ENCODE measurements around the gene LRRC72. TPM values are rescaled to one million over a fixed set of nuclear protein-coding genes. Genes with fewer than 3 reads are reported as not detected.

LRRC72 gene
- polyA plus RNA-seq, 1 donor (not counting 4 experiments of a cell fraction or from before 2014, with no cell fraction given) = not detected

DNA sequence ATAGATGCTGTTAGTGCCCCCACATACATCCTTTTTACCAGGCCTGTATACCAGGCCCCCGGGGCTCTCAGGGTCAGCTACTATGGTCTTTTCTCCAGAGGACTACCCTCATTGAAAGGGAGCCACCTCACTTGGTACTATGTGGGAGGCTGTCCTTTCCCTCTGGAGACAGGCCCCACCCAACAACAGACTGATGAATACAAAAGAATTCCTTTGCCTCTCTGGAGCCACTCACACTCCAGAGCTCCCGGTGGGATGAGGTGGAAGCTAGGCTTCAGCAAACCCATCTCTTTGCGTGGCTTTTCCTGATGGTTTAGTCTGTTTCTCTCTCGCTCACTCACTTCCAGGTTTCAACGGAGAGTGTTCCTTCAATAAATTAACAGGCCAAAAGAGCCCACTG is 88.6 kb downstream of the LRRC72 start:
- no peaks in the 10 kb centered on the region for H3K27me3 ChIP-seq (ENCODE audit: control insufficient read depth, extremely low read depth, insufficient read depth, low read length)
- dilution Hi-C loops (cut with MboI; ENCODE audit: extremely low pct_ligation_motif_present, low sequenced_read_pairs) = no loop called here
- no peak for DNase-seq (ENCODE audit: low read depth, low spot score)
- no peak overlapping the region for H3K4me3 ChIP-seq (ENCODE audit: control insufficient read depth in 2 of 3, extremely low read depth in 1 of 3, insufficient read depth in 2 of 3, low read depth in 1 of 3, low read length in 3 of 3)
- H3K79me2 ChIP-seq (ENCODE audit: control insufficient read depth, insufficient read depth, low read length) = no peaks in the 10 kb centered on the region
- no peaks in the 10 kb centered on the region for H3K4me1 ChIP-seq (ENCODE audit: control insufficient read depth, extremely low read depth, insufficient read depth, low read length)
- no peaks in the 10 kb centered on the region for H4K20me1 ChIP-seq (ENCODE audit: control insufficient read depth, extremely low read depth, insufficient read depth, low read length)
- peaks cover 3% of the 10 kb centered on the region for H3K9me3 ChIP-seq (ENCODE audit: control insufficient read depth, low read depth, low read length)
- no peak overlapping the region for H3K4me2 ChIP-seq (ENCODE audit: control insufficient read depth, extremely low read depth, insufficient read depth, low read depth, low read length)
- TF ChIP-seq EZH2 (IDR thresholded peaks at IDR 0.05; ENCODE audit: low read length) = no peak
- TF ChIP-seq, protein P1, sequence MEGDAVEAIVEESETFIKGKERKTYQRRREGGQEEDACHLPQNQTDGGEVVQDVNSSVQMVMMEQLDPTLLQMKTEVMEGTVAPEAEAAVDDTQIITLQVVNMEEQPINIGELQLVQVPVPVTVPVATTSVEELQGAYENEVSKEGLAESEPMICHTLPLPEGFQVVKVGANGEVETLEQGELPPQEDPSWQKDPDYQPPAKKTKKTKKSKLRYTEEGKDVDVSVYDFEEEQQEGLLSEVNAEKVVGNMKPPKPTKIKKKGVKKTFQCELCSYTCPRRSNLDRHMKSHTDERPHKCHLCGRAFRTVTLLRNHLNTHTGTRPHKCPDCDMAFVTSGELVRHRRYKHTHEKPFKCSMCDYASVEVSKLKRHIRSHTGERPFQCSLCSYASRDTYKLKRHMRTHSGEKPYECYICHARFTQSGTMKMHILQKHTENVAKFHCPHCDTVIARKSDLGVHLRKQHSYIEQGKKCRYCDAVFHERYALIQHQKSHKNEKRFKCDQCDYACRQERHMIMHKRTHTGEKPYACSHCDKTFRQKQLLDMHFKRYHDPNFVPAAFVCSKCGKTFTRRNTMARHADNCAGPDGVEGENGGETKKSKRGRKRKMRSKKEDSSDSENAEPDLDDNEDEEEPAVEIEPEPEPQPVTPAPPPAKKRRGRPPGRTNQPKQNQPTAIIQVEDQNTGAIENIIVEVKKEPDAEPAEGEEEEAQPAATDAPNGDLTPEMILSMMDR (optimal IDR thresholded peaks at IDR 0.05 in 1 of 3, IDR thresholded peaks at IDR 0.05 in 1 of 3, conservative IDR thresholded peaks at IDR 0.05 in 1 of 3; ENCODE audit: extremely low read depth in 1 of 3, insufficient read depth in 2 of 3, low read length in 3 of 3) = no peak
- H3K27ac ChIP-seq (ENCODE audit: control insufficient read depth, insufficient read depth, low read length) = no peak overlapping the region
- FAIRE-seq = no peak
- H3K9me1 ChIP-seq (ENCODE audit: control insufficient read depth, extremely low read depth, insufficient read depth, low read length) = no peaks in the 10 kb centered on the region
- H3K9ac ChIP-seq (ENCODE audit: control insufficient read depth, extremely low read depth, insufficient read depth, low read length) = no peak overlapping the region
- no peak overlapping the region for H2AFZ ChIP-seq (ENCODE audit: control insufficient read depth, low read length)
- peaks cover 0 to 1% of the 10 kb centered on the region in 2 experiments for H3K36me3 ChIP-seq (ENCODE audit: control insufficient read depth in 2 of 2, extremely low read depth in 1 of 2, insufficient read depth in 2 of 2, low read length in 2 of 2)

DNA sequence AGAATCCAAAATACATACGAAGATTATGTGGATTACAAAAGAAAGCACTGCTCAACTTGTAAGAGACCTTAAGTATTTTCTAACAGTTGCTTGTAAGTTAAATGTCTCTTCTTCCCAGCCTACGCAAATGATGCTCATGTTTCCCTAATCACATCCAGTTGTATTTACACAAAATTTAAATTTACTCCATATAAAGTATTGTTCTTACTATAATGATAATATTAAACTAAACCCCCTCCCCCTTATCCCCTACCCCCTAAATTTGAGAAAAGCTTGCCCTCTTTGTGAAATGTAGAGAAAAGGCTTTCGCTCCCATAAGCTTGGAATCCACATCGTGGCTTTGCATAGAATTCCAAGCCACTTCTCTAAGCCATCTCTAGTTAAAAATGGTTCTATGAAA is 89.5 kb downstream of the LRRC72 start:
- no peak overlapping the region for H3K9ac ChIP-seq (ENCODE audit: control insufficient read depth, extremely low read depth, insufficient read depth, low read length)
- no peaks in the 10 kb centered on the region for H3K27me3 ChIP-seq (ENCODE audit: control insufficient read depth, extremely low read depth, insufficient read depth, low read length)
- no peaks in the 10 kb centered on the region for H3K9me1 ChIP-seq (ENCODE audit: control insufficient read depth, extremely low read depth, insufficient read depth, low read length)
- no peak overlapping the region for H3K27ac ChIP-seq (ENCODE audit: control insufficient read depth, insufficient read depth, low read length)
- H3K79me2 ChIP-seq (ENCODE audit: control insufficient read depth, insufficient read depth, low read length) = no peaks in the 10 kb centered on the region
- H3K9me3 ChIP-seq (ENCODE audit: control insufficient read depth, low read depth, low read length) = peaks cover 5% of the 10 kb centered on the region
- no peaks in the 10 kb centered on the region for H4K20me1 ChIP-seq (ENCODE audit: control insufficient read depth, extremely low read depth, insufficient read depth, low read length)
- H3K4me3 ChIP-seq (ENCODE audit: control insufficient read depth in 2 of 3, extremely low read depth in 1 of 3, insufficient read depth in 2 of 3, low read depth in 1 of 3, low read length in 3 of 3) = no peak overlapping the region
- no peak for FAIRE-seq
- H3K4me2 ChIP-seq (ENCODE audit: control insufficient read depth, extremely low read depth, insufficient read depth, low read depth, low read length) = no peak overlapping the region
- dilution Hi-C loops (cut with MboI; ENCODE audit: extremely low pct_ligation_motif_present, low sequenced_read_pairs) = no loop called here
- H3K36me3 ChIP-seq (ENCODE audit: control insufficient read depth in 2 of 2, extremely low read depth in 1 of 2, insufficient read depth in 2 of 2, low read length in 2 of 2) = peaks cover 0 to 1% of the 10 kb centered on the region in 2 experiments
- DNase-seq (ENCODE audit: low read depth, low spot score) = no peak
- TF ChIP-seq, protein P1 (optimal IDR thresholded peaks at IDR 0.05 in 1 of 3, IDR thresholded peaks at IDR 0.05 in 1 of 3, conservative IDR thresholded peaks at IDR 0.05 in 1 of 3; ENCODE audit: extremely low read depth in 1 of 3, insufficient read depth in 2 of 3, low read length in 3 of 3) = no peak
- no peak for TF ChIP-seq EZH2 (IDR thresholded peaks at IDR 0.05; ENCODE audit: low read length)
- H3K4me1 ChIP-seq (ENCODE audit: control insufficient read depth, extremely low read depth, insufficient read depth, low read length) = no peaks in the 10 kb centered on the region
- no peak overlapping the region for H2AFZ ChIP-seq (ENCODE audit: control insufficient read depth, low read length)

All from keratinocyte (primary cell).